ENCODE results near the gene TRMT6.

DNA sequence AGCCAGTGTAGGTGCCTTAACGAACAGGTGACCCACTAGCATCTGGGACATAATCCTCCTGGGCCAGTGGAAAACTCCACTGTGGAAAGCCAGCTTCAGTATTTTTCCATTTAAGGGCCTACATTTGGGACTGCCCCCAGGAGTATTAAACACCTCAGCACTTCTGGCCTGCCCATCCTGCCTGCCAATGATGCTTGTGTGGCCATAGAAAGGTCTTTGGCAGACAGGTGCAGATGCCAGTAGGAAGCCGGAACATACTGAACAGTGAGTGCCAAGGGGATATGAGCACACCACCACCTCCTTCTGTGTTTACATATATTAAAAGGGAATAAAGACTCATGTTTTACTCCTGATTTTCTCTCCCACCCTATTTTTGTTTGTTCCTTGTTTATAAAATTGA is 20.0 kb upstream of the TRMT6 start:
- TF ChIP-seq ZNF565 (CRISPR knock-in tag; conservative IDR thresholded peaks at IDR 0.05; ENCODE audit: low read depth) (no peak), OSR1 (CRISPR knock-in tag; IDR thresholded peaks at IDR 0.05) (no peak), ZNF8 (CRISPR knock-in tag; IDR thresholded peaks at IDR 0.05) (no peak), CREB5 (CRISPR knock-in tag; IDR thresholded peaks at IDR 0.05; ENCODE audit: low read depth) (no peak), ZNF70 (CRISPR knock-in tag; IDR thresholded peaks at IDR 0.05) (no peak)
- TF ChIP-seq, protein P1, sequence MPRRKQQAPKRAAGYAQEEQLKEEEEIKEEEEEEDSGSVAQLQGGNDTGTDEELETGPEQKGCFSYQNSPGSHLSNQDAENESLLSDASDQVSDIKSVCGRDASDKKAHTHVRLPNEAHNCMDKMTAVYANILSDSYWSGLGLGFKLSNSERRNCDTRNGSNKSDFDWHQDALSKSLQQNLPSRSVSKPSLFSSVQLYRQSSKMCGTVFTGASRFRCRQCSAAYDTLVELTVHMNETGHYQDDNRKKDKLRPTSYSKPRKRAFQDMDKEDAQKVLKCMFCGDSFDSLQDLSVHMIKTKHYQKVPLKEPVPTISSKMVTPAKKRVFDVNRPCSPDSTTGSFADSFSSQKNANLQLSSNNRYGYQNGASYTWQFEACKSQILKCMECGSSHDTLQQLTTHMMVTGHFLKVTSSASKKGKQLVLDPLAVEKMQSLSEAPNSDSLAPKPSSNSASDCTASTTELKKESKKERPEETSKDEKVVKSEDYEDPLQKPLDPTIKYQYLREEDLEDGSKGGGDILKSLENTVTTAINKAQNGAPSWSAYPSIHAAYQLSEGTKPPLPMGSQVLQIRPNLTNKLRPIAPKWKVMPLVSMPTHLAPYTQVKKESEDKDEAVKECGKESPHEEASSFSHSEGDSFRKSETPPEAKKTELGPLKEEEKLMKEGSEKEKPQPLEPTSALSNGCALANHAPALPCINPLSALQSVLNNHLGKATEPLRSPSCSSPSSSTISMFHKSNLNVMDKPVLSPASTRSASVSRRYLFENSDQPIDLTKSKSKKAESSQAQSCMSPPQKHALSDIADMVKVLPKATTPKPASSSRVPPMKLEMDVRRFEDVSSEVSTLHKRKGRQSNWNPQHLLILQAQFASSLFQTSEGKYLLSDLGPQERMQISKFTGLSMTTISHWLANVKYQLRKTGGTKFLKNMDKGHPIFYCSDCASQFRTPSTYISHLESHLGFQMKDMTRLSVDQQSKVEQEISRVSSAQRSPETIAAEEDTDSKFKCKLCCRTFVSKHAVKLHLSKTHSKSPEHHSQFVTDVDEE (CRISPR knock-in tag; IDR thresholded peaks at IDR 0.05), result no peak
- TF ChIP-seq, protein P2, sequence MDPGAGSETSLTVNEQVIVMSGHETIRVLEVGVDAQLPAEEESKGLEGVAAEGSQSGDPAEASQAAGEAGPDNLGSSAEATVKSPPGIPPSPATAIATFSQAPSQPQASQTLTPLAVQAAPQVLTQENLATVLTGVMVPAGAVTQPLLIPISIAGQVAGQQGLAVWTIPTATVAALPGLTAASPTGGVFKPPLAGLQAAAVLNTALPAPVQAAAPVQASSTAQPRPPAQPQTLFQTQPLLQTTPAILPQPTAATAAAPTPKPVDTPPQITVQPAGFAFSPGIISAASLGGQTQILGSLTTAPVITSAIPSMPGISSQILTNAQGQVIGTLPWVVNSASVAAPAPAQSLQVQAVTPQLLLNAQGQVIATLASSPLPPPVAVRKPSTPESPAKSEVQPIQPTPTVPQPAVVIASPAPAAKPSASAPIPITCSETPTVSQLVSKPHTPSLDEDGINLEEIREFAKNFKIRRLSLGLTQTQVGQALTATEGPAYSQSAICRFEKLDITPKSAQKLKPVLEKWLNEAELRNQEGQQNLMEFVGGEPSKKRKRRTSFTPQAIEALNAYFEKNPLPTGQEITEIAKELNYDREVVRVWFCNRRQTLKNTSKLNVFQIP (CRISPR knock-in tag; IDR thresholded peaks at IDR 0.05; ENCODE audit: borderline replicate concordance, low read depth), result no peak

Measured in SK-N-SH treated with all-trans-retinoic acid at 6 μM for 48 hours (cell line).